ENCODE data around the gene RGS6.

DNA sequence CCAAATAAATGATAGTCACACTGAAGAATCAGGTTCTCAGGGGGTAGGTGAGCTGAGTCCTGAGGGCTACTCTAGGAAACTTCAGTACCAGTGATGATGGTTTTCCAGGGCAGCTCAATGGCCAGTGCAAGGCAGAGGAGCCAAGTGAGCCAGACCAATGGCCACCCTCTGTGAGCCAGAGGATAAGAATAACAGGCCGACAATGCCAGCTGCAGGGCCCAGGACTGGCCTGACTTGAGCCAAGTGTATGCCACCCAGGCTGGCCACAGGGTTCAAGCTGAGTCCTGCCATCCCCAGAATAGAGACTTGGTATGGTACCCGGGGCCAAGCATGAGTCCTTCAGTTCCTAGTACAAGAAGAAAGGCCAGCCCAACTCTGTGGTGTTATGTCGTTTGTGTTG lies 606.2 kb downstream of the RGS6 start:
- TF ChIP-seq POLR2A (IDR thresholded peaks at IDR 0.05), result no peak
- TF ChIP-seq, protein P1, sequence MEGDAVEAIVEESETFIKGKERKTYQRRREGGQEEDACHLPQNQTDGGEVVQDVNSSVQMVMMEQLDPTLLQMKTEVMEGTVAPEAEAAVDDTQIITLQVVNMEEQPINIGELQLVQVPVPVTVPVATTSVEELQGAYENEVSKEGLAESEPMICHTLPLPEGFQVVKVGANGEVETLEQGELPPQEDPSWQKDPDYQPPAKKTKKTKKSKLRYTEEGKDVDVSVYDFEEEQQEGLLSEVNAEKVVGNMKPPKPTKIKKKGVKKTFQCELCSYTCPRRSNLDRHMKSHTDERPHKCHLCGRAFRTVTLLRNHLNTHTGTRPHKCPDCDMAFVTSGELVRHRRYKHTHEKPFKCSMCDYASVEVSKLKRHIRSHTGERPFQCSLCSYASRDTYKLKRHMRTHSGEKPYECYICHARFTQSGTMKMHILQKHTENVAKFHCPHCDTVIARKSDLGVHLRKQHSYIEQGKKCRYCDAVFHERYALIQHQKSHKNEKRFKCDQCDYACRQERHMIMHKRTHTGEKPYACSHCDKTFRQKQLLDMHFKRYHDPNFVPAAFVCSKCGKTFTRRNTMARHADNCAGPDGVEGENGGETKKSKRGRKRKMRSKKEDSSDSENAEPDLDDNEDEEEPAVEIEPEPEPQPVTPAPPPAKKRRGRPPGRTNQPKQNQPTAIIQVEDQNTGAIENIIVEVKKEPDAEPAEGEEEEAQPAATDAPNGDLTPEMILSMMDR (IDR thresholded peaks at IDR 0.05), result no peak
